ENCODE data around the gene MUC21.

MUC21 gene

GRCh38 chr6:30954631-30955366, 28.7 kb upstream of the MUC21 start:
- Histone ChIP-seq H2AFZ (ENCODE audit: low read depth, low read length) (peak overlapping the region; percentile 18), H3K14ac (ENCODE audit: low read length in 2 of 2) (no peak overlapping the region), H3K4me2 (ENCODE audit: low read length, poor library complexity, severe bottlenecking) (peak overlapping the region; percentile 66), H2AK5ac (ENCODE audit: low read length, severe bottlenecking) (no peak overlapping the region), H2BK15ac (ENCODE audit: low read depth, poor library complexity, severe bottlenecking) (no peak overlapping the region), H3K4me1 (ENCODE audit: control insufficient read depth, insufficient read depth, low read depth, low read length) (peaks cover 15% of the 10 kb centered on the region), H3K18ac (ENCODE audit: low read depth in 1 of 2, low read length in 2 of 2) (peak overlapping the region in 1 of 2 experiments; percentile 32), H3K9me3 (ENCODE audit: control insufficient read depth, low read length) (peaks cover 14% of the 10 kb centered on the region), H4K91ac (ENCODE audit: low read length) (no peak overlapping the region), H2BK120ac (ENCODE audit: low read depth, low read length) (no peak overlapping the region), H2BK12ac (ENCODE audit: low read length in 2 of 2) (no peak overlapping the region), H2BK5ac (ENCODE audit: low read depth, low read length, poor library complexity, severe bottlenecking) (no peak overlapping the region), H3K9ac (ENCODE audit: low read length) (peak overlapping the region; percentile 83), H3K4me3 (ENCODE audit: insufficient read depth in 1 of 2, low read depth in 1 of 2, low read length in 2 of 2) (peak overlapping the region in 1 of 2 experiments; percentile 71), H3K23ac (ENCODE audit: low read length in 2 of 2) (no peak overlapping the region), H3K4ac (ENCODE audit: low read depth in 1 of 2, low read length in 2 of 2) (no peak overlapping the region), H3K36me3 (ENCODE audit: control insufficient read depth in 1 of 2, insufficient read depth in 2 of 2, low read depth in 1 of 2, low read length in 2 of 2) (no peaks in the 10 kb centered on the region), H3K27me3 (ENCODE audit: control insufficient read depth in 1 of 2, insufficient read depth in 1 of 2, low read length in 2 of 2) (peaks cover 36 to 85% of the 10 kb centered on the region in 2 experiments), H3K27ac (ENCODE audit: low read length, poor library complexity, severe bottlenecking) (no peak overlapping the region), H3K79me1 (replicated peaks; ENCODE audit: low read length, poor library complexity, severe bottlenecking) (no peaks in the 10 kb centered on the region), H4K8ac (ENCODE audit: low read length) (no peak overlapping the region)
- 66% methylated on average over 6 of the region's 9 CpGs for WGBS
- DNase-seq: peak; percentile 11

GRCh38 chr6:30955367-30956042, 28.0 kb upstream of the MUC21 start:
- Histone ChIP-seq H3K9me3 (ENCODE audit: control insufficient read depth, low read length) (peaks cover 14% of the 10 kb centered on the region), H2BK5ac (ENCODE audit: low read depth, low read length, poor library complexity, severe bottlenecking) (no peak overlapping the region), H2BK12ac (ENCODE audit: low read length in 2 of 2) (no peak overlapping the region), H3K14ac (ENCODE audit: low read length in 2 of 2) (no peak overlapping the region), H2BK120ac (ENCODE audit: low read depth, low read length) (no peak overlapping the region), H3K27me3 (ENCODE audit: control insufficient read depth in 1 of 2, insufficient read depth in 1 of 2, low read length in 2 of 2) (peaks cover 36 to 78% of the 10 kb centered on the region in 2 experiments), H3K4ac (ENCODE audit: low read depth in 1 of 2, low read length in 2 of 2) (peak overlapping the region in 1 of 2 experiments; percentile 20), H3K36me3 (ENCODE audit: control insufficient read depth in 1 of 2, insufficient read depth in 2 of 2, low read depth in 1 of 2, low read length in 2 of 2) (no peaks in the 10 kb centered on the region), H3K18ac (ENCODE audit: low read depth in 1 of 2, low read length in 2 of 2) (peak overlapping the region in 1 of 2 experiments; percentile 32), H3K23ac (ENCODE audit: low read length in 2 of 2) (no peak overlapping the region), H3K4me3 (ENCODE audit: insufficient read depth in 1 of 2, low read depth in 1 of 2, low read length in 2 of 2) (peak overlapping the region; percentile 42 to 71), H3K4me1 (ENCODE audit: control insufficient read depth, insufficient read depth, low read depth, low read length) (peaks cover 15% of the 10 kb centered on the region), H2AFZ (ENCODE audit: low read depth, low read length) (peak overlapping the region; percentile 18), H4K91ac (ENCODE audit: low read length) (peak overlapping the region; percentile 28), H2AK5ac (ENCODE audit: low read length, severe bottlenecking) (no peak overlapping the region), H3K9ac (ENCODE audit: low read length) (peak overlapping the region; percentile 83), H3K79me1 (replicated peaks; ENCODE audit: low read length, poor library complexity, severe bottlenecking) (no peaks in the 10 kb centered on the region), H2BK15ac (ENCODE audit: low read depth, poor library complexity, severe bottlenecking) (no peak overlapping the region), H4K8ac (ENCODE audit: low read length) (peak overlapping the region; percentile 89), H3K27ac (ENCODE audit: low read length, poor library complexity, severe bottlenecking) (no peak overlapping the region), H3K4me2 (ENCODE audit: low read length, poor library complexity, severe bottlenecking) (peak overlapping the region; percentile 66)
- DNase-seq: peak; percentile 44
- WGBS: 2% methylated on average over 38 of the region's 46 CpGs

DNA sequence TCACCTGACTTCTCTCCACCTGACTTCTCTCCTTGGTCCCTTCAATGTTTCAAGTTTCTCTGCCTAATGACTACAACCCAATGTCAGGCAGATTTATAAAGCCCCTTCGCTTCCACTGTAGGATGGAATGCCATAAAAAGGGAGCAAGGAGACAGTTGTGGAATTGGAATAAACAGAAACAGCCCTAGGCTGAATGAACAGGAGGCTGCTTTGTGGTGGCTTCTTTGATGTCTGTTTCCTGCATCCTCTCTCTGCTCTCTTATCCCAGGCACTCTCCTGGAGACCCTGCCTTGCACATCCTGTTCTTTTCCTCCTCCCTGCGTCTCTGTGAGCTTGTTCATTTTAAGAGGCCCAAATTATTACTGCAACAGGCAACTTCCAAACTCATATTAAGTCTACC, 25.8 kb upstream of the MUC21 start:
- no peak for DNase-seq
- H3K4me2 ChIP-seq (ENCODE audit: low read length, poor library complexity, severe bottlenecking): no peak overlapping the region
- no peak overlapping the region for H3K4ac ChIP-seq (ENCODE audit: low read depth in 1 of 2, low read length in 2 of 2)
- no peak overlapping the region for H2BK15ac ChIP-seq (ENCODE audit: low read depth, poor library complexity, severe bottlenecking)
- no peak overlapping the region for H3K18ac ChIP-seq (ENCODE audit: low read depth in 1 of 2, low read length in 2 of 2)
- H3K23ac ChIP-seq (ENCODE audit: low read length in 2 of 2): no peak overlapping the region
- no peaks in the 10 kb centered on the region for H3K9me3 ChIP-seq (ENCODE audit: control insufficient read depth, low read length)
- no peak overlapping the region for H3K9ac ChIP-seq (ENCODE audit: low read length)
- H2BK5ac ChIP-seq (ENCODE audit: low read depth, low read length, poor library complexity, severe bottlenecking): no peak overlapping the region
- no peak overlapping the region for H4K8ac ChIP-seq (ENCODE audit: low read length)
- no peaks in the 10 kb centered on the region for H3K79me1 ChIP-seq (replicated peaks; ENCODE audit: low read length, poor library complexity, severe bottlenecking)
- H3K27ac ChIP-seq (ENCODE audit: low read length, poor library complexity, severe bottlenecking): no peak overlapping the region
- no peak overlapping the region for H4K91ac ChIP-seq (ENCODE audit: low read length)
- H2AK5ac ChIP-seq (ENCODE audit: low read length, severe bottlenecking): no peak overlapping the region
- H3K36me3 ChIP-seq (ENCODE audit: control insufficient read depth in 1 of 2, insufficient read depth in 2 of 2, low read depth in 1 of 2, low read length in 2 of 2): no peaks in the 10 kb centered on the region
- no peak overlapping the region for H3K14ac ChIP-seq (ENCODE audit: low read length in 2 of 2)
- 43% methylated on average over 1 of the region's 2 CpGs for WGBS
- H2AFZ ChIP-seq (ENCODE audit: low read depth, low read length): no peak overlapping the region
- no peak overlapping the region for H2BK12ac ChIP-seq (ENCODE audit: low read length in 2 of 2)
- peaks cover 16 to 59% of the 10 kb centered on the region in 2 experiments for H3K27me3 ChIP-seq (ENCODE audit: control insufficient read depth in 1 of 2, insufficient read depth in 1 of 2, low read length in 2 of 2)
- peaks cover 17% of the 10 kb centered on the region for H3K4me1 ChIP-seq (ENCODE audit: control insufficient read depth, insufficient read depth, low read depth, low read length)
- no peak overlapping the region for H2BK120ac ChIP-seq (ENCODE audit: low read depth, low read length)
- H3K4me3 ChIP-seq (ENCODE audit: insufficient read depth in 1 of 2, low read depth in 1 of 2, low read length in 2 of 2): no peak overlapping the region

DNA sequence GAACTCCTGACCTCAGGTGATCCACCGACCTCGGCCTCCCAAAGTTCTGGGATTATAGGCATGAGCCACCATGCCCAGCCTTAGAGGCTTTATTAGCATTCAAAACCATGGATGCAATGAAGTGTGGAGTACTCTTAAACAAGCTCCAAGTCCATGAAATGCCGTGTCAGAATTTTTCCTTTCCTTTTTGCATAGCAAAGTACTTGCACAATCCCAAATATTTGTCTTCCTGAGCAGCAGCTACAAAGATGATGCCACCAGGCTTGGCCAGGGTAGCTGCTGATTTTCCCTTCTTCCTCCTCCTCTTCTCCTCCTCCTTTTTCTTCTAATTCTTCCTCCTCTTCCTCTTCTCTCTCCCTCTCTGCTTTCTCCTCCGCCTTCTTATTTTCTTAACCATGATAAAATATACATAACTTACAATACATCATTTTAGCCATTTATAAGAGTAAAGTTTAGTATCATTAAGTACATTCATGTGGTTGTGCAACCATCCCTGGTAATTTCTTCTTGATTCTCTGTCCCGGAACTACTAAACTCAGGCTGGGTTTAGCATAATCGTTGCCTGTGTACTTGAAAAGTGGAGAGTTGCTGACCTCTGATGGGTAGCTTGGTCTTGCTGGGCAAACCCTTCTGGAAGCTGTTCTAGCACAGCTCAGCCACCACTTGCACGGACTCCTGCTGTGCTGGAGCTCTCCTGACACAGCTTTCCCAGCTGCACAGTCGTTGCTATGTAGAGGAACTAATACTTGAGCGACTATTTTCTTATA, 22.4 kb upstream of the MUC21 start:
- H2BK12ac ChIP-seq (ENCODE audit: low read length in 2 of 2): no peak overlapping the region
- no peak overlapping the region for H2BK120ac ChIP-seq (ENCODE audit: low read depth, low read length)
- no peak overlapping the region for H2AK5ac ChIP-seq (ENCODE audit: low read length, severe bottlenecking)
- no peaks in the 10 kb centered on the region for H3K9me3 ChIP-seq (ENCODE audit: control insufficient read depth, low read length)
- no peak overlapping the region for H3K4me2 ChIP-seq (ENCODE audit: low read length, poor library complexity, severe bottlenecking)
- DNase-seq: peak; percentile 9
- H3K27ac ChIP-seq (ENCODE audit: low read length, poor library complexity, severe bottlenecking): no peak overlapping the region
- no peak overlapping the region for H4K91ac ChIP-seq (ENCODE audit: low read length)
- H3K4me3 ChIP-seq (ENCODE audit: insufficient read depth in 1 of 2, low read depth in 1 of 2, low read length in 2 of 2): no peak overlapping the region
- peaks cover 15 to 41% of the 10 kb centered on the region in 2 experiments for H3K27me3 ChIP-seq (ENCODE audit: control insufficient read depth in 1 of 2, insufficient read depth in 1 of 2, low read length in 2 of 2)
- no peak overlapping the region for H2BK15ac ChIP-seq (ENCODE audit: low read depth, poor library complexity, severe bottlenecking)
- no peak overlapping the region for H3K23ac ChIP-seq (ENCODE audit: low read length in 2 of 2)
- H3K4me1 ChIP-seq (ENCODE audit: control insufficient read depth, insufficient read depth, low read depth, low read length): peaks cover 12% of the 10 kb centered on the region
- H3K4ac ChIP-seq (ENCODE audit: low read depth in 1 of 2, low read length in 2 of 2): no peak overlapping the region
- H3K14ac ChIP-seq (ENCODE audit: low read length in 2 of 2): no peak overlapping the region
- WGBS: 90% methylated on average over 5 of the region's 9 CpGs
- H2AFZ ChIP-seq (ENCODE audit: low read depth, low read length): no peak overlapping the region
- H2BK5ac ChIP-seq (ENCODE audit: low read depth, low read length, poor library complexity, severe bottlenecking): no peak overlapping the region
- no peak overlapping the region for H3K9ac ChIP-seq (ENCODE audit: low read length)
- no peak overlapping the region for H4K8ac ChIP-seq (ENCODE audit: low read length)
- no peaks in the 10 kb centered on the region for H3K79me1 ChIP-seq (replicated peaks; ENCODE audit: low read length, poor library complexity, severe bottlenecking)
- H3K36me3 ChIP-seq (ENCODE audit: control insufficient read depth in 1 of 2, insufficient read depth in 2 of 2, low read depth in 1 of 2, low read length in 2 of 2): no peaks in the 10 kb centered on the region
- no peak overlapping the region for H3K18ac ChIP-seq (ENCODE audit: low read depth in 1 of 2, low read length in 2 of 2)

Measured in mesenchymal stem cell (in vitro differentiated cells and primary cell).